ENCODE measurements around the gene FOXO3.
"Not testable (repeated sequence)": the region's sequence is repeated elsewhere in the genome, so short reads cannot be mapped to it uniquely, and the experiment has no call there.

FOXO3 gene

DNA sequence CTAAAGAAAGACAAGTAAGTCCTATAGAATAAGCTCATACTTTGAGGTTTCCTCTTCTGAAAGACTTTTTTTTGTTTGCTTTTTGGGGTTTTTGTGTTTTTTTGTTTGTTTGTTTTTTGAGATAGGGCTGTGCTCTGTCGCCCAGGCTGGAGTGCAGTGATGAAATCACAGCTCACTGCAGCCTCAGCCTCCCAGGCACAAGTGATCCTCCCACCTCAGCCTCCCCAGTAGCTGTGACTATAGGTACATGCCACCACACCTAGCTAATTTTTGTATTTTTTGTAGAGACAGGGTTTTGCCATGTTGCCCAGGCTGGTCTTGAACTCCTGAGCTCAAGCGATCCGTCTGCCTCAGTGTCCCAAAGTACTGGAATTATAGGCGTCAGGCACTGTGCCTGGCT lies 98.1 kb downstream of the FOXO3 start:
- DNase-seq (ENCODE audit: low read depth in 2 of 2): not testable (repeated sequence)

DNA sequence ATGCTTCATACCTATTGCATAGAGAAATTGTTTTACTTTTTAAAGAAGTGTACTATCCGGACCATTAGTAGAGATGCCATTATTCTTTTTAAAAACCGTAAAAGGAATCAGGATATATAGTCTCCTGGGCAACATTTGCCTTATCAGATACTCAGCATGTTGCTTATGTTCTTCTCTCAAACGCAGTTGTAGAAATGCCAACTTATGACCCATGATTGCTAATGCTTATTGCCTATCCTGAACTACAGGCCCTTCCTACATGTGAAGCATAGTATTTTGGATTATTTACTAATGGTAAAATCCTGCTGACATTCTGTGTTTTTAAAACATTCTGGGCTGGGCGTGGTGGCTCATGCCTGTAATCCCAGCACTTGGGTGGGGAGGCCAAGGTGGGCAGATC lies 99.5 kb downstream of the FOXO3 start:
- DNase-seq (ENCODE audit: low read depth in 2 of 2): no peak

DNA sequence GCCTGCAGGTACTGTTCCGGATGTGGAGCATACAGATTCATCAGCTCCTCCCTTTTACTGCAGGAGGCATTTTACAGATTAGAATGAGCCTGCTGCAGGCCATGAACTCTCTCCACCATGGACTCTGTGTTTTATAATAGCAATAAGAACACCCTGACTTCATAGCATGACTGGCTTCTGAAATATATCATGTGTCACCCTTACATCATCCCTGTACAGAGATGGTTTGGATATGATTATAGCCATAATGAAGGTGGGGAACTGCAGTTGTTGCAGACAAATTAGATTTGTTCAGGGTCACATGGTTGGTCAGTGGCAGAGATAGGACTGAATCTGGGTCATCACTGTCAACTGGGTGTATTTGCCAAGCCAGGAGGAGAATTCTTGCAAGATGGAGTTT lies 100.7 kb downstream of the FOXO3 start:
- no peak for DNase-seq (ENCODE audit: low read depth in 2 of 2)

DNA sequence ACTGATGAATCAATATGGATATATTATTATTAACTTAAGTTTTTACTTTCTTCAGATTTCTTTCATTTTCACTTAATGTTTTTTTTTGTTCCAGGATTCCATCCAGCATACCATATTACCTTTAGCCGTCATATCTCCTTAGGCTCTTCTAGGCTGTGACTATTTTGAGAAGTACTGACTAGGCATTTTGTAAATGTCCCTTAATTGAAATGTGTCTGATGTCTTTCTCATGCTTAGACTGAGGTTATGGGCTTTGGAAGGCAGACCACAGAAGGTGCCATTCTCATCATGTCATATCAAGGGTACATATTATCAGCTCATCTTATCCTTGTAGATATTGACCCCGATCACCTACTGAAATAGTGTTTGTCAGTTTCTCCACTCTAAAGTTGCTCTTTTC lies 101.3 kb downstream of the FOXO3 start:
- no peak for DNase-seq (ENCODE audit: low read depth in 2 of 2)

DNA sequence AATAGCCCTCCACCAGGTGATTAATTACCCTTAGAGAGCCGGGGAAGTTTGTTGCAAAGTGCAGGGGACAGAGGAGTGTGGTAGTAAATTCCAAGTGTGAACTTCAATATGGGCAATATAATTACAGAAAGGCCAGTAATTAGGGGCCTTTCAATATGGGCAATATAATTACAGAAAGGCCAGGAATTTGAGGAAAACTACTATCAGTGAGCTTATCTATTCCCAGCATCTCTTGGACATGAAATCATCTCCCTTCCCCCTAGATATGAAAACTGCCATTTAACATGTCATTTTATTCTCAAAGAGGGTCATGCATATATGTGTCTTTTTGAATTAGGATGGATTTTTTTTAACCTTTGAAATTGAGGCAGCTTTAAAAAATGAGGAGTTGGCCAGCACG lies 102.0 kb downstream of the FOXO3 start:
- no peak for DNase-seq (ENCODE audit: low read depth in 2 of 2)

DNA sequence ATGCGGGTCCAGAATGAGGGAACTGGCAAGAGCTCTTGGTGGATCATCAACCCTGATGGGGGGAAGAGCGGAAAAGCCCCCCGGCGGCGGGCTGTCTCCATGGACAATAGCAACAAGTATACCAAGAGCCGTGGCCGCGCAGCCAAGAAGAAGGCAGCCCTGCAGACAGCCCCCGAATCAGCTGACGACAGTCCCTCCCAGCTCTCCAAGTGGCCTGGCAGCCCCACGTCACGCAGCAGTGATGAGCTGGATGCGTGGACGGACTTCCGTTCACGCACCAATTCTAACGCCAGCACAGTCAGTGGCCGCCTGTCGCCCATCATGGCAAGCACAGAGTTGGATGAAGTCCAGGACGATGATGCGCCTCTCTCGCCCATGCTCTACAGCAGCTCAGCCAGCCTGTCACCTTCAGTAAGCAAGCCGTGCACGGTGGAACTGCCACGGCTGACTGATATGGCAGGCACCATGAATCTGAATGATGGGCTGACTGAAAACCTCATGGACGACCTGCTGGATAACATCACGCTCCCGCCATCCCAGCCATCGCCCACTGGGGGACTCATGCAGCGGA lies 102.9 kb downstream of the FOXO3 start:
- DNase-seq (ENCODE audit: low read depth in 2 of 2): not testable (repeated sequence)

DNA sequence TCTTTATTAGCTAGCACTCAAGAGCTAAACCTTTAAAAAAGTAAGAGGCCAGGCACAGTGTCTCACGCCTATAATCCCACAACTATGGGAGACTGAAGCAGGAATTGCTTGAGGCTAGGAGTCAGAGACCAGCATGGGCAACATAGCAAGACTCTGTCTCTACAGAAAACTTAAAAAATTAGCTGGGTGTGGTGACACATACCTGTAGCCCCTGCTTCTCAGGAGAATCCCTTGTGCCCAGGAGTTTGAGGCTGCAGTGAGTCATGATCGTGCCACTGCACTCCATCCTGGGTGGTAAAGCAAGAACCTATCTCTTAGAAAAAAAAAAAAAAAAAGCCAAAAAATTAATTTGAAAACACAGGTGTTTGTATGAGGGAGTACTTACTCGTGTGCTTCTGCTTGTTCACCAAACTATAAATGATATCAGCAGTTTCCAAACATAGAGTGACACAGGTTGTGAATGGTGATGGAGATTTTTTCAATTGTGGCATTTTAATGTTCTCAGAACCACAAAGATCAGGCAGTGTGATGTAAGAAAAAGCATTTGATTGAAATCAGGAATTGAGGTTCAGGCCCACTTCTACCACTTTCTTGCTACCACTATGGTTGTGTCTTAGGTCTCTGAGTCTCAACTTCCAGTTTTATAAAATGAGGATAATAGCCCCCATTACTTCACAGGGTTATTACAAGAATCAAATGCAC lies 104.9 kb downstream of the FOXO3 start:
- no peak for DNase-seq (ENCODE audit: low read depth in 2 of 2)

DNA sequence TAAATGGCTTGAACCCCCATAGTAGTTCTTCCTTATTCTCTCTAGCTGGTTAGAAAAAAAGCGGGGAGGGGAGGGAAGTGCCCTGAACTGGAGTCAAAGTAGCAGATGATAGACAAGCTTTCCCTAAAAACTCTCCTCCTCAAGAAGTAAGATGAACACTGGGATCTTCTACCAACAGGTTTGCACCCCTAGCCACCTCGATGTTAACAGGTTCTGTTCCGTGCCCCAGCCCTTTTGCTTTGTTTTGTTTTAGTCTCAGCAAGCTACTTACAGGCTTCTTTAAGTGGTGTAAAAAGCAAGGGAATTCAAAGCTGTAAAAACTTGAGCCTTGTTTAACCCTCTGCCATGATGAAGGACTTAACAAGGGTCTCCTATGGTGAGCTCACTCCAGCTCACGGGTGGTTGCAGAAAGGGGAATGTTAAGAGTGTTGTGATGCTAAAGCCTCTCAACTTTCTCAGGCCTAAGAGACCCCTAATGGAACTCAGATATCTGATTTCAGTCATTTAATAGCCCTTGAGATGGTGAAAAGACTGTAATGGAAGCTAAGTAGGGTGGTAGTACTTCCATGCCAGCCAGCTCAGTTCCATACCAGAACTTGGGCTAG lies 106.0 kb downstream of the FOXO3 start:
- DNase-seq (ENCODE audit: low read depth in 2 of 2): no peak

DNA sequence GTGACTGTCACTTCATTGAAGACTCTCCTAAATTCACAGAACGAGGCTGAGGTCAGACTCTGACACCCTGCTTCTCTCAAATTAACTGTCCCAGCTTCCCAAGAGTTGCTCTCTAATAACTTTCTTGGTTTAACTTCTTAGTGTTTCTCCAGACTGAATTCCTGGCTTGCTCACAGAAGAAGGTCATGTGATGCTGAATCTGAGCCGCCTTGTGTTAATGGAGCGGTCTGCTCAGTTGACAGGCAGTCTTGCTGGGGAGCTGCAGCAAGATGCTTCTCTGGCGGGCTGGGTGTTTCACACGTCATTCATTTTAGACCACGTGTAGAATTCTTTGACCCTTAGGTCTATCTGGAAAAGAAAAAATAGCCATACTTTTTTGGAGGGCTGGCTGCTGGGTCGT lies 107.3 kb downstream of the FOXO3 start:
- DNase-seq (ENCODE audit: low read depth in 2 of 2): no peak

DNA sequence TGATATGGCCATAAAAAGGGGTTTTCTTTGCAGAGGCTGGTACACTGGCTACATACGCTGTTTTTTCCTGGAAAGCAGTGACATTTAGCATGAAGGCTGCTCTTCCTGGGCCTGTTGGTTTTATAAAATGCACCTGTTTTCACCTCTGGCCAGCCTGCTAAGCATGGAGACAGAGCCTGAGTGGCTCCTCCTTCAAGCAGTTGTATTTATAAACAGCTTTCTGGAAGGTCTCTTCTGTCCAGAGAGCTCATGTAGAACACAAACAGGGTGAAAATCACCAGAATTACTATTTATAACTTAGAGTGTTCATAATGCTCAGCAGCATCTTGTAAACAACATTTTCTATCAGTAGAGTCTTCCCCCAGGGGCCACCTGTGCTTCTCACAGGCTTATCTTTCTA lies 109.0 kb downstream of the FOXO3 start:
- DNase-seq (ENCODE audit: low read depth in 2 of 2): no peak

DNA sequence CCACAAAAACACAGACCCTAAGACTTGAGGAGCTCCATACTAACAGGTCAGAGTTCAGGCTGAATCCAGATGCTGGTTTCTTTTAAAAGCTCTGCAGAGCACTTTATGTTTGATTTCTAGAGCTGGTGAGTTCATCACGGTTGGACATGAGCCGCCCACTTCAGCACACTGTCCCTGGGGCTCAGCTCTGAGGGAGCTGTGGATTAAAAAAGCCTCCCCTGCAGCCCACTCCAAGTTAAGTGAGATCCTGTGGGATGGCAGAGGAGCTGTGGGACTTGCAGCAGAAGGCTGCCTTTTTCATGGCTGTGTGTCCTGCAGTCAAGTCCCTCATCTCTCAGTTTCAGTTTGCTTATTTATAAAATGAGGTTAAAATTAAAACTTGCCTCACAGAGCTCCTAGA lies 110.5 kb downstream of the FOXO3 start:
- no peak for DNase-seq (ENCODE audit: low read depth in 2 of 2)

DNA sequence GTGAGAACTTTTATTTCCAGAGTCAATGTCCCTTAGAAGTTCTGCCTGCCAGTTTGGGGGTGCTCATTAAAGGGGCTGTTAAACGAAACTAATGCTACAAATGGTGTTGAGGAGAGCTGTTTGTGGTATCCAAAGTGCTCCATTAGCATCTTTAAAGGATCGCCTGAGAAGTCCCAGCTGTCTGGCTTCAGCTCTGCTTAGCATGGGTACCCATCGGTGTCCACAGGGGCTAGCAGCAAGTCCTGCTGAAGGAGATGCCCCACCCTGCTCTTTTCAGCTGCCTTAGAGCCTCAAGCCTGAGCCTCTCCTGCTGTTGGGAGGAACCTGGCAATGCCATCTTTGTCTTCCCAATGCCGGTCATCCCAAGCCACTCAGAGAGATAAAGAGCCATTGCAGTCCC lies 111.1 kb downstream of the FOXO3 start:
- no peak for DNase-seq (ENCODE audit: low read depth in 2 of 2)

DNA sequence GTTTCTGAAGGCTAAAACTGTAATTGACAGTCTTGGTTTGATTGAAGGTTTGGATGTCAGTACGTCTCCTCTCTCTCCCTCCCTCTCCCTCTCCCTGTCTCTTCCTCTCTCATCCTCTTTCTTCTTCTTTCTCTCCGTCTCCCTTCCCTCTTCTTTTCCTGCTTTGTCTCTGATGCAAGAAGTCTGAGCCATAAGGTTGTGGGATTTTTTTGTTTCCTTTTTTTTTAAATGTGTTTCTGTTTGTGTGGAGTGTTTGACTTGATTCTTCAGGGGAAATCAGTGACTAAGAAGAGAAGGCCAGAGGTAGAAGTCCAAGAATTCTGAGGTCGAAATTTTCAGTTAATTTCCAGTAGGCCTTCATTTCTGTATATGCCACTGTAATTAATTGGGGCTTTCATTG lies 111.9 kb downstream of the FOXO3 start:
- no peak for DNase-seq (ENCODE audit: low read depth in 2 of 2)

DNA sequence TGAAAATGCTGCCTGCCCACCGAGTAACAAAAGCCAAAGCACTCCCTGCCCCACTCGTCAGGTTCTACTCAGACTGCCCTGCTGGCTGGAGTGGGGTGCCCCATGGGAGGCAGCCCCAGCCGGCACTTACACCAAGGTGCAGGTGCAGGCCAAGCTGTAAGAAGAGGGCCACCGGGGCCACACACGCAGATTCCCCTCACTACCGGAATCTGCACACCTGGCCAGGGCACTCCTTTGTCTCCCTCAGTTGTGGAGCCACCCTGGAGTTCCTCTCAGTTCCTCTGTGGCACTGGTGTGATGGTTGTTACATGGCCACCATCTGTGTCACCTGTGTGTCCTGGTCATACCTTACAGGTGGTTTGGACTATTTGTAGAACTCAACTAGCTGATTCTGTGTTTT lies 112.4 kb downstream of the FOXO3 start:
- DNase-seq (ENCODE audit: low read depth in 2 of 2): no peak

DNA sequence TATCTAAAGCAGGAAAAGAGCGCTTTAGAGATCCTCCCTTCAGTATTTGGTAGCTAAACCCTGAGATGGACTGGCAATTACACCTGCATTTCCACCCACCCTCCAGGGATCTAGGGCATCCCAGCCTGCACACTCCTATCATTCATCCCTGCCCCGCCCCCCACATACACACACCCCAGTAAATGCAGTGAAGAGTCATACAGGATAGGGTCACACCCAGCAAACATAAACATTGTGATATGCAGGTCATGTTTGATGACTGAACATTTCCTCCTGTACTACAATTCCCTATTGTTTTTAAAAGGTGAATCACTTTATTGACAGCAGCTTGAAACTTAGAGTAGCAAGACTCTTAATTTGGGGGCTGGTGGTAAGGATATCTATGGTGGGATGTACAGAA lies 112.9 kb downstream of the FOXO3 start:
- no peak for DNase-seq (ENCODE audit: low read depth in 2 of 2)

DNA sequence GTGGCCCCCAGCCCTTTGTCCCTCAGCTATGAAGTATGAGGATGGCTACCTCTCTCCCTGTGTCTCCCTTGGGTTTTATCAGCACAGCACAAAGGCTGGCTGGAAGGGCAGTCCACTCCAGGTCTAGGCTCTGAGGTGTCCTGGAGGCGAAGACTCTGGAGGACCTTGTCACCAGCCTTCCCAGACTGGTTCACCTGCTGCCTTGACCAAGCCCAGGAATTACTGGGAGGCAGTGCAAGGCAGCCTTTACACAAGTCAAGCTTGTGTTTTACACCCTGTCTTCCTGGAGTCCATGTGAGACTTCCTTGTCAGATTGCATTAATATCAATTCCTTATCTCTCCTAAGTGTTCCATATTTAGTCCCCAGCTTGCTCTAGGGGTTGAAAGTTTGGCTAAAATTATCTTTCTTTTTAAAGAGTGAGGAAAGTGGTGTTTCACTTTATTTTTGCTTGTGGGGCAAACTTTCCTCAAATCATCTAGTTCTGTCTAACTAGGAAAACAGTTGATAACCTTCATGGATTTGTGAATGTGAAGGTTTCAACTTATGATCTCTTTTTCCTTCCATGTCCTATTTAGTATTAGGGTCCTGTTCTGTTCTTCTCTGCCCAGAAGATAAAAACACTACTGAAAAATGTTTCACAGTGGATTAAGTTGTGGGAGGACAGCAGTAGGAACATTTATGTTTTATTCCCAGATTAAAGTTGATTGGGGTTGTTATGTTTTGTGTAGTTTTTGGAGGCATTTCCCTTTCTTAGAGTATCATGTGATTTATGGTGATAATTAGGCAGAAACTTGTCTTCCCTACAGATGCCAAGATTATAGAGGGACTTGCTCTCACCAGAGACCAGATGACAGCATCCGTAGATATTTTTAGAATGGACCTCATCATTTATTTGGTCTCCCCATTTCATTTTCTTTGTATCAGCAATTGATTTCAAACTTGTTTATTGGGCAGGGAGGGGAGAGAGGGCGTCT lies 114.8 kb downstream of the FOXO3 start:
- no peak for DNase-seq (ENCODE audit: low read depth in 2 of 2)

DNA sequence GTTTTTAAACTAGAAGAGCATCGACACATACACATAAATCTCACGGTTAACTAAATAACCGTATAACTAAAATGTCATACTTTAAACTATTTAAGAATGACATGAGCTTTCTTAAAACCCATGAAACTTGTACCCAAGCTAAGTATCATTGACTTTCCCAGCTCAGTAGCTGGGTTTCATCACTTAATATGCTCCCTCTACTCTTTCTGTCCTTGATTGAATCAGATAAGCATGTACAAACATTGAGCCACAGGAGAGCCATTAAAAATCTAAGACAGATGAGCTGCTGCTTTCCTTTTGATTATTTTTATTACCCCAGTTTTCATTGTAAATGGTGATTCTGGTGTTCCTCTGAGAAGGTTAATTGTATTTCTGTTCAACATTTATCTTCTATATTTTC lies 115.8 kb downstream of the FOXO3 start:
- no peak for DNase-seq (ENCODE audit: low read depth in 2 of 2)

DNA sequence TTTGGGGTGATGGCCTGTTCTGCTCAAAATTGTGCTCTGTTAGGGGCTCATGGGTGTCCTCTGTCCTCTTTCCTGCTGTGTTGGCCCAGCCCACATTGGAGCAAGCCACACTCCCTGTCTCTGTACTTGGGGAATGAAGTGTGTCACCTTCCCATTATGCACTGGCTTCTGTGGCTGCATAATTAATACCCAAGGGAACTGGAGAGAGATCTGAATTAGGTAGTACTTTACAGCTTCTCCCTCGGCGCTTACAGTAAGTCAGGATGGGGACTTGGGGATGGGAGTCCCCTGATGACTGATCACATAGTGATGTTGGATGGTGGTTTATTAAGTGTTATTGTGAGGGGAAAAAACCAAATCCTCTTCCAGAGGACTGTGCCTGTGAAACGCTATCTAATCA lies 116.6 kb downstream of the FOXO3 start:
- no peak for DNase-seq (ENCODE audit: low read depth in 2 of 2)

DNA sequence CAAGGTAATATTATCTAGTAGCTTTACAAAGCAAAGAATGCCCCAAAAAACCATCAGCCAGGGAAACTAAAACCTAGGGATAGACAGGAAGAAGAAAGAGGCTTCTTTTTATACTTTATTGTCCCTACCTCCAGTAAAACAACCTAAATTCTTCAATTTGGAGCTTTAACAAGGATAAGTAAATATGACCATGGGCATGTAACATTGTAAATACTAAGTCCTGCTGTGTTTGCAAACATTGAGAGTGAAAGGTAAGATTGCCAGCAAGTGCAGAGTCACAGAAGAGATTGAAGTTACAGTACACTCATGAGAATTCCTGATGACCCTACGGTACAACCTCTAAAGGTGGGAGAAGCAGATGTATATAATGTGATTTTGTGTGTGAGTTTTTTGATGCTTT lies 117.2 kb downstream of the FOXO3 start:
- no peak for DNase-seq (ENCODE audit: low read depth in 2 of 2)

DNA sequence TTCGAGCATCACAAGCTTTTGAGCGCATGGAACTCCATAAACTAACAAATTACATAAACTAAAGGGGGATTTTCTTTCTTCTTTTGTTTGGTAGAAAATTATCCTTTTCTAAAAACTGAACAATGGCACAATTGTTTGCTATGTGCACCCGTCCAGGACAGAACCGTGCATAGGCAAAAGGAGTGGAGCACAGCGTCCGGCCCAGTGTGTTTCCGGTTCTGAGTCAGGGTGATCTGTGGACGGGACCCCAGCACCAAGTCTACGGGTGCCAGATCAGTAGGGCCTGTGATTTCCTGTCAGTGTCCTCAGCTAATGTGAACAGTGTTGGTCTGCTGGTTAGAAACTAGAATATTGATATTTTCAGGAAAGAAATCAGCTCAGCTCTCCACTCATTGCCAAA lies 119.6 kb downstream of the FOXO3 start:
- DNase-seq (ENCODE audit: low read depth in 2 of 2): not testable (repeated sequence)

DNA sequence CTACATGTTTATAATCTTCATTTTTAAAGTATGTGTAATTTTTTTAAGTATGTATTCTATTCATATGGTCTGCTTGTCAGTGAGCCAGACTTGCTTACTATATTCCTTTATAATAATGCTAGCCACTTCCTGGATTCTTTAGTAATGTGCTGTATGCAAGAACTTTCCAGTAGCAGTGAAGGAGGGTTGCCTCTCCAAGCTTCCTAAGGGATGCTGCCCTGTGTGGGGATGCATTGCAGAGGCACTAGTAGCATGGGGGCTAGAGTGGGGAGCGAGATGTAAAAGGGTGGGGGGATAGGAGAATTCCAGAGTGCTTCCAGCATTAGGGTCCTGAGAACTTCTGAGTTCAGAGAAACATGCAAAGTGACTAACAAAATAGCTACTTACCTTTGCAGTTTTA lies 121.0 kb downstream of the FOXO3 start:
- DNase-seq (ENCODE audit: low read depth in 2 of 2): not testable (repeated sequence)

DNA sequence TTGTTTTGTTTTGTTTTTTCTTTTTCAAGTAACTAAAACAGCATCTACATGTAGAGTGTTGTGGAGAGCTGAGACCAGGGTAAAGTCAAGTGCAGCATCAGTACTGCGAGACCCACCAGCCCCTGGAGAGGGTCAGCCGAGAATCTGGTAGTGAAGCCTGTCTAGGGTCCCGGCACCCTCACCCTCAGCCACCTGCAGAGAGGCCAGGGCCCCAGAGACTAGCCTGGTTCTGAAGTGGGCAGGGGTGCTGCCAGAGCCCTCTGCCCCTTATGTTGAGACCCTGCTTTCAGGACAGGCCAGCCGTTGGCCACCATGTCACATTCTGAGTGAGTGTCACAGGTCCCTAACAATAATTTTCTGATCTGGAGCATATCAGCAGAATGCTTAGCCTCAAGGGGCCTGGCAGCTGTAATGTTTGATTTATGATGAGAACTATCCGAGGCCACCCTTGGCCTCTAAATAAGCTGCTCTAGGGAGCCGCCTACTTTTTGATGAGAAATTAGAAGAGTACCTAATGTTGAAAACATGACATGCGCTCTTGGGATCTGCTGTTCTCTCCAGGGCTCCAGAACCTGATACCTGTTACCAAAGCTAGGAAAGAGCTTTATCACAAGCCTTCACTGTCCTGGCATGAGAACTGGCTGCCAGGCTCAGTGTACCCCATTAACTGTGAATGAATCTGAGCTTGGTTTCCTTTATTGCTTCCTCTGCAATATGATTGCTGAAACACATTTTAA lies 121.8 kb downstream of the FOXO3 start:
- DNase-seq (ENCODE audit: low read depth in 2 of 2): not testable (repeated sequence)
